Erythroblast (primary cell): Measurements from ENCODE around the gene NUP107.
A peak's percentile ranks its signal among the peaks of the same experiment; 100 is the strongest.

ENCODE experiments used
- GATA1 ChIP-seq: IDR thresholded peaks from 2 replicates; pipeline ENCODE4 v1.6.1; 2011; ENCODE audit warnings: low read depth, mild to moderate bottlenecking, control low read depth, low read length, moderate library complexity
- POLR2A ChIP-seq: IDR thresholded peaks from 2 replicates; pipeline ENCODE4 v1.6.1; 2011; ENCODE audit warnings: mild to moderate bottlenecking, low read length

- TF ChIP-seq POLR2A (peak; percentile 94), GATA1 (no peak)
These were observed at the start of gene NUP107 for GRCh38 chr12:68686595-68687521.
